Tibial nerve (tissue), 3 donors: Measurements from ENCODE around the gene RANBP10.

Source experiments
- CTCF ChIP-seq, 5 experiments: fragments of 200-600 bp in 3 of 5; fragments of 450-650 bp in 2 of 5; sonication (generic) in 3 of 5; IDR thresholded peaks; one replicate each; pipeline ENCODE4 v1.5.1; 2016 to 2019; ENCODE audit warnings: antibody characterized with exemption in 5 of 5, mild to moderate bottlenecking in 3 of 5, moderate library complexity in 2 of 5
- POLR2A ChIP-seq, 2 donors: fragments of 450-650 bp; IDR thresholded peaks; one replicate each; pipeline ENCODE4 v1.6.1; 2017; ENCODE audit warnings: antibody characterized with exemption in 2 of 2, mild to moderate bottlenecking in 2 of 2, moderate library complexity in 2 of 2

- TF ChIP-seq CTCF (IDR thresholded peaks at IDR 0.05): no peak
- TF ChIP-seq POLR2A (IDR thresholded peaks at IDR 0.05): no peak
Measured at GRCh38 chr16:67837811-67838210, 31.5 kb upstream of the RANBP10 start.
